Suprapubic skin (tissue), 4 donors: ENCODE results near the gene RUNX3.

Experiments
- CTCF ChIP-seq, 2 donors: fragments of 200-600 bp in 1 of 2; fragments of 450-650 bp in 1 of 2; sonication (generic) in 1 of 2; IDR thresholded peaks; one replicate each; pipeline ENCODE4 v1.5.1; 2016 to 2019; ENCODE audit warnings: antibody characterized with exemption in 2 of 2, mild to moderate bottlenecking in 1 of 2, moderate library complexity in 1 of 2
- EP300 ChIP-seq: sonication (generic); formaldehyde crosslinking; IDR thresholded peaks from one replicate; pipeline ENCODE4 v1.6.1; 2017; ENCODE audit warnings: antibody characterized with exemption
- POLR2A ChIP-seq, 2 donors: fragments of 450-650 bp; IDR thresholded peaks; one replicate each; pipeline ENCODE4 v1.6.1; 2017; ENCODE audit warnings: antibody characterized with exemption in 2 of 2, mild to moderate bottlenecking in 2 of 2, moderate library complexity in 2 of 2
- POLR2AphosphoS5 ChIP-seq, 3 donors: sonication (generic); formaldehyde crosslinking; IDR thresholded peaks; one replicate each; pipeline ENCODE4 v1.6.1; 2017; ENCODE audit warnings: antibody characterized with exemption in 3 of 3

- TF ChIP-seq CTCF (IDR thresholded peaks at IDR 0.05) (no peak), POLR2A (IDR thresholded peaks at IDR 0.05) (no peak), EP300 (no peak), POLR2AphosphoS5 (IDR thresholded peaks at IDR 0.05) (no peak)
Measured at GRCh38 chr1:24963943-24964693, 34.0 kb upstream of the RUNX3 start.
